Activated CD4-positive, CD25-positive, alpha-beta regulatory T cell treated with anti-CD3 and anti-CD28 coated beads, Interleukin-2, amount 50 U/mL, for 72 hours (primary cell): ENCODE measurements around the gene MYL6.
"Not testable (repeated sequence)": the region's sequence is repeated elsewhere in the genome, so short reads cannot be mapped to it uniquely, and the experiment has no call there.

Source experiments
- DNase-seq: peaks from one replicate; pipeline ENCODE4 v3.0.0; 2021

MYL6 gene

DNA sequence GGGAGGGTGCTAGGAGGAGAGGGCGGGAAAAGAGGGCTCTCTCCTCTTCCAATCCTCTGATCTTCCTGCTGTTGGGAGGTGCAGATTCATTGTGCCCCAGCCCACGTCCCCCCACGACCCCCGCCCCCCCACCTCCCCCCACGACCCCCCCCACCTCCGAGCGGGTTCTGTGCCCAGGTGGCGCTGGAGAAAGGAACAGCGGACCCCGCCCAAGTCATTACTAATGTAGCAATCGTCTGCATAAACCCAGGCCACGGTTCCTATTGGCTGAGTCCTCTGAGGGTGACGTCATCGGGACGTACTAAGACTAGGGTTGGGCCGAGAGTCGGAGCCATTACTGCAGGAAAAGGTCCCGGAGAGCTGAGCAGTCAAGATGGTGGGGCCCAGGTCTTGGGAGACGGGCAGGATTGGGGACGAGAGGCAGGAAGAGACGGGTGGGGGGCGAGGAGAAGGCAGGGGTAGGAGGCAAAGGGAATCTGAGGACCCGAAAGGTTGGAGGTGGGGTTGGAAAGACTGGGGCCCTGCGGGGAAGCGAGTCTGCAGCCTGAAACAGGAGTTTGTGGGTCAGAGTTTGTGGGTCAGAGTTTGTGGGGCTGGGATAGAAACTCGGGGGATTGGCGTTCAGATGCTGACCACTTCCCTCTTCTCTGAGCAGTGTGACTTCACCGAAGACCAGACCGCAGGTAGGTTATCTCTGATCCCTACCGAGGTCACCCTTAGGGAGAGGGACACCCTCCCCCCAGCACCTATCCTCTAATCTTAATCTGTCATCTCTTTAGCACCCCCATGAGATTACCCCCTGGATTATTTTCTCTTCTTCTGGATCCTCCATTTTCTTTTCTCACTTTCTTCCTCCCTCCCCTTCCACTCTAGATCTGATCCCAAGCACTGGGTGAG is at the start of gene MYL6:
Gene MYL6, plus strand, starts transcription at position 331 of the 897 bp plus-strand sequence. Its CDS starts 43 bp downstream, at position 374.
- peak; percentile 82 for DNase-seq

DNA sequence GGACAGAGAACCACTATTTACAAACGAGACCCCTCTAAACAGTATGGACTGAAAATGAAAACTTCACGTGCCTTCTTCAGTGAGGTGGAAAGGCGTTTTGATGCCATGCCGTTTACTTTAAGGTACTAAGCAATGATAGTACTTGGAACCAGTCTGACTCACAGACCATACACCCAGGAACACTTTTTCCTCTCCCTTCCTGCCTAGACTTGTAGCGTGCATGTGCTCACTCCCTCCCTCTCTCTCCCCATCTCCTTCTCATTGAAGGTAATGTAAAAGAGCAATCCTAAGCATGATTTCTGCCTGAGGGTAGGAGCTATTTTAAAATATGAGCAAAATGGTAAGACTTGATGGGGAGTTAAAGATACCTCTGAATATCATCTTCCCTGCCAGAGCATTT is 47.6 kb upstream of the MYL6 start:
- DNase-seq, result no peak

DNA sequence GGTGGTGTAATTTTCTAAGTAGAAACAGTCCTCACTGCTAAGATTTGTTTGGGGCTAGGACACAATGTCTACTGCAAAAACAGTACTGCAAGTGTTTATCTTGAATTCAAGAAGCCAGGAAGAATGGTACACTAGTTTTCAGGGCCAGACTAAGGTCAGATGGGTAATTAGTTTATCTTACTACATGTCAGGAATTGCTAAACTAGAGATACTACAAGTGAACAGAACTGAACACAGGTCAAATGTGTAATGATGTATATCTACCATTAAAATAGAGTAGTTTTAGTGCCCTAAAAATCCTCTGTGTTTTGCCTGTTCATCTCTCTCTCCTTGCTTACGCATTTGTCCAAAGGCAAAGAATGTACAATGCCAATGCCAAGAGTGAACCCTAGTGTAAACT is 44.1 kb upstream of the MYL6 start:
- no peak for DNase-seq

- DNase-seq, result no peak
Measured at GRCh38 chr12:56115329-56115728, 42.8 kb upstream of the MYL6 start.

GRCh38 chr12:56116267-56117081 is 41.7 kb upstream of the MYL6 start, which contains the start of gene RPL41:
TSS of gene RPL41 (plus strand) at chr12:56116633.
- DNase-seq, result peak; percentile 92

DNA sequence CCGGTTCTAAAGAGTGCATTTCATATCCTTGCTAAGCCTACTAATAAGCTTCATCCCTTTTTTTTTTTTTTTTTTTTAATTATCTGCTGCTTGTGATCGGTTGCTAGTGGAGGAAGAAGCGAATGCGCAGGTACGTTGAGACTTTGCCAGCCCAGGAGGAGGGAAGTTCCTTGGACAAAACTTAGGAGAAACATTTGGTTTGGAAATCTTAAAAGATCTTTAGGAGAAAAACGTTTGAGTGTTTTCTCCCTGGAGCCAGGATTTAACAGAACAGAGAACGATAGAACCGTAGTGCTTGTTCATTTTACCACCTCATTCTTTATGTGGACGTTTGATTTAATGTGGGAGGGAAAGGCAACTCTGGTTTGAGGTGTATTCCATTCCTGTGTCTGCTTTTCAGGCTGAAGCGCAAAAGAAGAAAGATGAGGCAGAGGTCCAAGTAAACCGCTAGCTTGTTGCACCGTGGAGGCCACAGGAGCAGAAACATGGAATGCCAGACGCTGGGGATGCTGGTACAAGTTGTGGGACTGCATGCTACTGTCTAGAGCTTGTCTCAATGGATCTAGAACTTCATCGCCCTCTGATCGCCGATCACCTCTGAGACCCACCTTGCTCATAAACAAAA is 41.0 kb upstream of the MYL6 start:
- not testable (repeated sequence) for DNase-seq

- DNase-seq, result peak; percentile 94
Measured at GRCh38 chr12:56117778-56118687, 40.1 kb upstream of the MYL6 start, which contains the start of gene ZC3H10. TSS of gene ZC3H10 (plus strand) at chr12:56118266. CDS start at chr12:56120563, 2,297 bp downstream.

- no peak for DNase-seq
Measured at GRCh38 chr12:56118688-56119357, 39.3 kb upstream of the MYL6 start.

GRCh38 chr12:56119361-56119796 is 38.8 kb upstream of the MYL6 start:
- DNase-seq, result no peak

DNA sequence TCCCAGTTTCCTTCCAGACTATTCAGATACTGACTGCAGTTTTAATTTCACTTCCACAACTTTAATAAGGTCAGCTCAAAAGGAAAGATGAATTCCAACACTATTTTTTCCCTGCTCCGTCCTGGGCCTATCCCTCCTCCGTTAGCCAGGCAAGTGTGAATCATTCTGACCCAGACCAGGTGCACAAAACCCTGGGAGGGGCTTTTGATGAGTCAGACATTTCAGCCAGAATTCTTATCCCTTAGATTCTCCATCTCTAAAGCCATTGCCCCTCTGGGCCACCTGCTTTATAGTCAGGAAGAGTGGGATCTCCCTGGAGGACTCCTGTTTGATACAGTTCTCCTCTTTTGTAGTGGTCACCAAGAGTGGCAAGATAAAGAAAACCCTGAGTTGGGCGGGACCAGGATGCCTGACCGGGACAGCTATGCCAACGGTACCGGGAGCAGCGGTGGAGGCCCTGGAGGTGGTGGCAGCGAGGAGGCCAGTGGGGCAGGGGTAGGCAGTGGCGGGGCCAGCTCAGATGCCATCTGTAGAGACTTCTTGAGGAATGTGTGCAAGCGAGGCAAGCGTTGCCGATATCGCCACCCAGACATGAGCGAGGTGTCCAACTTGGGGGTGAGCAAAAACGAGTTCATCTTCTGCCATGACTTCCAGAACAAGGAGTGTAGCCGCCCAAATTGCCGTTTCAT is 37.9 kb upstream of the MYL6 start:
- DNase-seq, result no peak

DNA sequence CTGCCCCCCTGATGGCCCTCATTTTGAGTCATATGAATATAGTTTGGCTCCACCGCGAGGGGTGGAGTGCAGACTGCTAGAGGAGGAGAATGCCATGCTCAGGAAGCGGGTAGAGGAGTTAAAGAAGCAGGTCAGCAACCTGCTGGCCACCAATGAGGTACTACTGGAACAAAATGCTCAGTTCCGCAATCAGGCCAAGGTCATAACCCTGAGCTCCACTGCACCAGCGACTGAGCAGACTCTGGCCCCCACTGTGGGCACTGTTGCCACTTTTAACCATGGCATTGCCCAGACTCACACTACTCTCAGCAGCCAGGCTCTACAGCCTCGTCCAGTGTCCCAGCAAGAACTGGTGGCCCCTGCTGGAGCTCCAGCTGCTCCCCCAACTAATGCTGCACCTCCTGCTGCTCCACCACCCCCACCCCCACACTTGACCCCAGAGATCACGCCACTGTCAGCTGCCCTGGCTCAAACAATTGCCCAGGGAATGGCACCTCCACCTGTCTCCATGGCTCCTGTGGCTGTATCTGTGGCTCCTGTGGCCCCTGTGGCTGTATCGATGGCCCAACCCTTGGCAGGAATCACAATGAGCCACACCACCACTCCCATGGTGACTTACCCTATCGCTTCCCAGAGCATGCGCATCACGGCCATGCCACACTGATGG is 36.8 kb upstream of the MYL6 start:
- no peak for DNase-seq

DNA sequence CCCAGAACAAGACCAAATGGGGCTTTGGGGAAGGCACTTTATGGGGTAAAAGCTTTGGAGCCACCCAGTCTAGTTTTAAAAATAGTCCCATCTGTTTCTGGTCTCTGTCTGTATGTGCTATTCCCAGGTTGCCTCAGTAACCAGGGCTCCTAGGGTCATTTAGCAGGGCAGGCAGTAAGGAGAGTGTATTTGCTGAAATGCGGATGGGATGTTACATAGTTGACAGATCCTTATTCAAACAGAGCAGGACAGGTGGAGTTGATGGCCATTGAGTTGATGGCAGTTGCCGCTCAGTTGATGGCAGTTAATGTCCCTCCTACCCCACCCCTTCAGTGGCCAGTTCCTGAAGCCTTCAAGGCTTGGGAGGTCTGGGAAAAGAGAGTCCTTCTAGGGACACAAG is 35.5 kb upstream of the MYL6 start:
- DNase-seq, result no peak

DNA sequence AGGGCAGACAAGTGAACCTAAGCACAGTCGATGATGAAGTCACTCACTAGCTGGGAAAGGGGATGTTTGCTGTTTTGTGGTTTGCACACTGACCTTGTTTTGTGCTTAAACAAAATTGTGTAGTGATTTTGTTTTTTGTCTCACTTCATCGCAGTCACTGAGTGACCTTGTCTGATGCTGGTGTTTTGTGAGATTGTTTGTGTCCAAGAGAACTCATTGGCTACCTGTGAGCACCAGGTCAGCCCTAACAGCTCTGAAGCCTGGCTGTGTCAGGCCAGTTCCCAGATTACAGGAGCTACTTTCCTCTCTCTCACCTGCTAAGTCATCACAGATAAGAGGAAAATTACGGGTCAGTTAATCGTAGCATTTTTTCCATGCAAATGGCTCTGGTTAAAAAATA is 34.0 kb upstream of the MYL6 start:
- no peak for DNase-seq

DNA sequence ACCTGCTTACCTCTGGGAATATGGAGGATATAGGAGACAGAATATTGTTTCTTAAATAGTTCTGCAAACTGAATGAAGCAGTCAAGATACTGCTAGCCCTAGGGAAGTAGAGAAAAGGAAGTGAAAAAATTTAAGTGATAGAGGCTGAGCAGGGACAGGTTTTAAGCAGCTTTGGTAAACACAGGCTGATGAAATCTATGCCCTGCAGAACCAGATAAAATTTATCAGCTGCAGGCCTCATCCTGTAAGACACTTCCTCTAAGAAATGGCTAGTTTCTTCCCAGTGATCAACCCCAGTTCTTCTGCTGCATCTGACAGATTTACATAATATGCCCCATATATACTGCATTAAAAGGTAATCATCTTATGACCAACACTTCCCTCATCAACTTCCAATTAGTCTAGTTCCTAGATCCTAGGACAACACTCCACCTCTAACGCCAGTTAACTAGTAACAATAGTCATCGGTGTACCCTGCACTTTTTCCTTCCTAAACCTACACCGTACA is 31.4 kb upstream of the MYL6 start:
- DNase-seq, result no peak

- DNase-seq, result no peak
Measured at GRCh38 chr12:56127485-56127887, 30.7 kb upstream of the MYL6 start.

DNA sequence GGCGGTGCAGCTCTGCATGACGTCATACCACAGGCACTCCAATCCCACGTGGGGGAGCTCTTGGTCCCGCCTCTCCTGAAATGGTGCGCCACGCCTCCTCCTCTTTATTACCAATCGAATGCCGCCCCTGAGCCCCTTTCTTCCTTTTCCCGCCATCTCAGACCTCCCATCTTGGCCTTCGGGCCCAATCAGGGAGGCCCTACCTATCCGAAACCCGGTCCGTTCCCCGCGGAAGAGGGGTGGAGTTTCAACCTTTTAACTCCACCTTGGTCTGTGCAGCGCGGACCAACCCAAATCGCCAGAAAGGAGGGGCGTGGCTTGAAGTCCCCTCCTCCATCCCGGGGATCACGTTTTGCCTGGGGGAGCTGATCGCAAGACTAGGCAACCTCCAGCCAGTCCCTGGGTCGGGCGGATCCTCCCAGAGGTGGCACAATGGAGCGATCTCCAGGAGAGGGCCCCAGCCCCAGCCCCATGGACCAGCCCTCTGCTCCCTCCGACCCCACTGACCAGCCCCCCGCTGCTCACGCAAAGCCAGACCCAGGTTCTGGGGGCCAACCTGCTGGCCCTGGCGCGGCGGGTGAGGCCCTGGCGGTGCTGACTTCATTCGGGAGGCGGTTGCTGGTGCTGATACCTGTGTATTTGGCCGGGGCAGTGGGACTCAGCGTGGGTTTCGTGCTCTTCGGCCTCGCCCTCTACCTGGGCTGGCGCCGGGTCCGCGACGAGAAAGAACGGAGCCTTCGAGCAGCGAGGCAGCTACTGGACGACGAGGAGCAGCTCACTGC is 30.1 kb upstream of the MYL6 start, which contains the start of gene ESYT1:
Gene ESYT1, plus strand, starts transcription at position 380 of the 782 bp plus-strand sequence. Its CDS starts 53 bp downstream, at position 433.
- peak; percentile 90 for DNase-seq

DNA sequence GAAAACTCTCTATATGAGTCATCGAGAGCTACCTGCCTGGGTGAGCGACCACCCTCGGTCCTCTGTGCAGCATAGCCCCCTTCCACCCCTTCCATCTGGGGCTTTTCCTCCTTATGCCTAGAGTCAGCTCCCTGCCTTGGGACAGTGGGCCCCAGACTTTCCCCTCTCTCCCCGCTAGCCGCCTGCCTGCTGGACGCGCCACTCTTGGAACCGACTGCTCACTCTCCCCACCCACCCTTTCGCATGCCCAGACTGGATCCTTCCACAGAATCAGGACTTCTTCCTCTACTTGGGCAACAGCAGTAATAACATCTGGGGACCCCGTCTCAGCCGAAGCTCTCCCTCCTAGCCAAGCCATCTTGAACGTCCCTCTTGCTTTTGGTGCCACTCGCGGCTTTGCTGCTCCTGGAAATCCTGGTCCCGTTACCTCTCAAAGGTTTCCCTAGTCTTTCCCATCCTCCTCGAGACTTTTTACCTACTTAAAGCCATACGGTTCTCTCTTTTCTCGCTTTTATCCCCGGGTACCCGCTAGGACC is 29.4 kb upstream of the MYL6 start:
- no peak for DNase-seq

DNA sequence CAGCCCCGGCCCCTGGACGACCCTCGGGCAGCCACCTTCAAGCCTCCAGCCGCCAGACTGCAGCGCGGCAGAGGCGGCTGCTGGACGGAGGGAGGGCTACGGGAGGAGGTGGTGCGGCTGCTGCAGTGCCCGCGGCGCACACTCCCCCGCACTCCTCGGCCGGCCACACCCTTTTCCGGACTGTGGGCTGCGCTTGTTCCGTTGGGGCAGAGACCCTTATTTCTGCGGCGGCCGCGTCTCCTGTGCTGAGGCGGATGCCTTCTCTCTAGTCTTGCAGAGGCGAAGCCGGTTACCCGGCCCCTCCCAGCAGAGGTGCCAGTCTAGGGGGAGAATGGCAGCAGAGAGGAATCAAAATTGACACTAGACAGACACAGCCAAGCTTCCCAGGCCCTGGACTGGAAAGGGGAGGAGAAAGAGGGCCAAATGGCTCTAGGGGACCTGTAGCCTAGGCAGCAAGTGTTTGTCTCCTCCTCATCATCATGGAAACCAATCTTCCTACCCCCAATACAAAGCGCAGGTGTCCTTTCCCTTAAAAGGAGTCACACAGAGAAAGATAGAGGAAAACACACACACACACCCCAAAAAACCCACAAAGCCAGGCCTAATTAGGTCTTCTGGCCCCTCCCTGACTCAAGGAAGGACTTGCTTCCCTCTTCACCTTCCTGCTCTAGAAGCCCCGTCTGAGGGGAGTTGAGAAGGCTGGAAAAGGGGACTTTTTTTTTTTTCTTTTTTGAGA is 28.8 kb upstream of the MYL6 start:
- DNase-seq, result peak; percentile 71
